GM19239 (cell line): ENCODE measurements around the gene GOLGA8M.
"Not testable (repeated sequence)": the region's sequence is repeated elsewhere in the genome, so short reads cannot be mapped to it uniquely, and the experiment has no call there.

Experiments used
- DNase-seq: peaks from one replicate; pipeline ENCODE4 v3.0.0; 2011; ENCODE audit warnings: low spot score; ENCODE audit not compliant: insufficient read length
- FAIRE-seq: peaks from 2 replicates; lab custom pipeline; 2011; peaks lifted over from hg19 to GRCh38; lab: Jason Lieb, UNC

Gene GOLGA8M

DNA sequence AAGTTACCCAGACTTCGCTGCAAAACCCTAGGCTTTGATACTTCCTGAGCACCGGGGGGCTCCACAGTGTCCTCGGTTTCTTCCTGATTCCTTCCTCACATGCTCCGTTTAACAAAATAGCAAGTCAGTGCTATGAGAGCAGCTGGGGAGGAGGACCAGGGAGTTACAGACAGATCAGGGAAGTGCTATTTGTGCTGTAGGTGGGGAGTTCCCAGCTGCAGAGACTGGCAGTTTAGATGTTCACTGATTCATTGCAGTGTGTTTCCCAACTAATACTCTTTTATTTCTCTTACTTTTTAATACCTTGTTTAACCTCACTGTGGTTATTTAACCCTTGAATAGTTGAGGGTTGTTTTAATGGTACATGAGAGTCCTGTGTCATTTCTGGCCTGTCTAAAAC, 45.8 kb downstream of the GOLGA8M start:
- not testable (repeated sequence) for DNase-seq, FAIRE-seq

DNA sequence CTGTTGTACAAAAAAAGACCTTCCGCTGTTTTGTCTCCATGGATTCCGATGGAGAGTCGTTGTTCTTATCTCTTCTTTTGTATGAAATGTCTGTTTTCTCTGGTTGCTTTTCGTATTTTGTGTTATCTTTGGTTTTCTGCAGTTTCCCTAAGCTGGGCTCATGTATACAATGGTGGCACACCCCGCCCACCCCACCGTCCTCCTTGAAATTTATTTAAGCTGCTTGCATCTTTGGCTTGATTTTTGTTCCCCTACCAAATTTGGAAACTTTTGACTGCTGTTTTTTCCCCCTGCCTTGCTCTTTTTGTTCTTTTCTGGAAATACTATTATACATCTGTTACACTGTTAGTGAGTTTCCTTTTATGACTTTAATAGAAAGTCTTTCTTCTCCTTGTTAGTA, 47.6 kb downstream of the GOLGA8M start:
- DNase-seq, FAIRE-seq: not testable (repeated sequence)

DNA sequence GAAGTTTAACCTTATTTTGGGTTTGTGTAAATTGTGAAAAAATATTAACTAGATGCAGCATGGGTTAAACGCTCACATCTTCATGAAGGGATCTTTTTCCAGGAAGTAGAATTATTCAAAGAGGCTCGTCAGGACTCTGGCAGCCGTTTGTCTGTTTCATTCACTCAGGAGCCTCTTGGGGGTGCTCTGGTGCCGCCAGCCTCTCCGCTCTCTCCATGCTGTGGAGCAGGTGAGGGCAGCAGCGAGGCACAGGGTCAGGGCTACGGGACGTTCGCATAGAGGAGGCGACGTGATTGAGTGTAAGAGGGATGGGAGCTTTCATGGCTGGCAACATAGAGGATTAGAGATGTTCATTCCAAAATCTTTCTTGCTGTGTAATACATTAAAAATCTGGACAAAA, 48.5 kb downstream of the GOLGA8M start:
- not testable (repeated sequence) for DNase-seq, FAIRE-seq

DNA sequence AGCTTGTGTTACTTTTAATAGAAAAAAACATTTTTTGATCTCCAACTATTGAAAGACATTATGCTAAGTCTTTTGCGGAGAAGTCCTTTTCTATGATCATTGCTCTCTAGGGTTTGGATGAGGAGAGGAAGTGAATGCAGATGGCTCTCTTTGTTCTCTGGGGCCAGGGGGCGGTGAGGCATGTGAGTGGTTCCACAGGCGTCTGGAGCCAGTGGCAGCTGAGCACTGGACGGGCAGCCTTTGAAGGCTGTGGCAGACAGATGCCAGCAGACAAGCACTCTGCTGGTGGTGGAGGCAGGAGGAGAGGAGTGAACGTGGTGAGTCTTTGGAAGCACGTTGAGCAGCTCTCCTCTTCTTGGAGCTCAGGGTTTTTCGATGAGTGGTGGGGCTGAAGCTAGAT, 51.5 kb downstream of the GOLGA8M start:
- not testable (repeated sequence) for FAIRE-seq, DNase-seq

DNA sequence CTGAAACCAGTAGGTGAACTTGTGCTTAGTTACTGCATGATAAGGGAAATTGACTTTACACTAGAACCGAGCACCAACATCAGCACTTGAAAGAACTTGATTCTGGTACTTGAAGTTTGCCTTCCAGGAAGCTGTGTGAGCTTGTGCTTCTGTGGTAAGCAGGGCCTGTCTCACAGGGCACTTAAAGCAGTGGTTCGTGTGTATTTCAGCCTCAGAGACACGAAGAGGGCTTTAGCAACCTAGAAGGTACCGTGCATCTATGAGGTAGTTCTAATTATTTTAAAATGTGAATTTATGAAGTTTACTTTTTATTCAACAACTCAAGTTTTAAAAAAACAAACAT, 56.2 kb downstream of the GOLGA8M start:
- not testable (repeated sequence) for DNase-seq, FAIRE-seq

DNA sequence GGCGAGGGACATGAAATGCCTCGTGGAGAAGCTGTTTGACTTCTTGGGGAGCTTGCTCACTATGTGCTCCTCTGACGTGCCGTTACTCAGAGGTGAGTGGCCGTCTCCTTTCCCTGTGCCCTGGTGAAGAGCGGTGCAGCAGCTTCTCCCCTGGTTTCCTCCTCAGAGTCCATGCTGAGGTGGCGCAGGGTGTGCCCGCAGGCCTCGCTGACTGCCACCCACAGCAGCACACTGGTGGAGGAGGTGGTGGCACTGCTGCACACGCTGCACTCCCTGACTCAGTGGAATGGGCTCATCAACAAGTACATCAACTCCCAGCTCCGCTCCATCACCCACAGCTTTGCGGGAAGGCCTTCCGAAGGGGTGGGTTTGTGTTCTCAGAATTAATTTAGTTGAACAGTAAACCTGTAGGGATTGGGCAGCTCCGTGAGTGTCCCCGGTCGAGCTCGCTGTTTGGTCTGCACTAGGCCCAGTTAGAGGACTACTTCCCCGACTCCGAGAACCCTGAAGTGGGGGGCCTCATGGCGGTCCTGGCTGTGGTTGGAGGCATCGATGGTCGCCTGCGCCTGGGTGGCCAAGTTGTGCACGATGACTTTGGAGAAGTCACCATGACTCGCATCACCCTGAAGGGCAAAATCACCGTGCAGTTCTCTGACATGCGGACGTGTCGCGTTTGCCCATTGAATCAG, 56.7 kb downstream of the GOLGA8M start:
- not testable (repeated sequence) for DNase-seq, FAIRE-seq

DNA sequence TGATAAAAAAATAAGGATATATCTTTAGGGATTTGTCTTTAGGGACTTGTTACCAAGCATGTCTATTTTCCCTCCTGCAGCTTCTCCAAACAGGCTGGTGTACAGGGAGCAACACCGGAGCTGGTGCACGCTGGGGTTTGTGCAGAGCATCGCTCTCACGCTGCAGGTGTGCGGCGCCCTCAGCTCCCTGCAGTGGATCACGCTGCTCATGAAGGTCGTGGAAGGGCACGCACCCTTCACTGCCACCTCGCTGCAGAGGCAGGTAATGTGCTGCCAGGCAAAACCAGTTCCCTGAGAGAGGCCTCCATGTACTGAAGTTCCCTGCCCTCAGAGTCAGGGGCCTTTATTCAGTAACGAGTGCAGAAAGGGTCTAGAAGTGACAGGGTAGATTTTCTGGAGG, 58.0 kb downstream of the GOLGA8M start:
- not testable (repeated sequence) for FAIRE-seq

DNA sequence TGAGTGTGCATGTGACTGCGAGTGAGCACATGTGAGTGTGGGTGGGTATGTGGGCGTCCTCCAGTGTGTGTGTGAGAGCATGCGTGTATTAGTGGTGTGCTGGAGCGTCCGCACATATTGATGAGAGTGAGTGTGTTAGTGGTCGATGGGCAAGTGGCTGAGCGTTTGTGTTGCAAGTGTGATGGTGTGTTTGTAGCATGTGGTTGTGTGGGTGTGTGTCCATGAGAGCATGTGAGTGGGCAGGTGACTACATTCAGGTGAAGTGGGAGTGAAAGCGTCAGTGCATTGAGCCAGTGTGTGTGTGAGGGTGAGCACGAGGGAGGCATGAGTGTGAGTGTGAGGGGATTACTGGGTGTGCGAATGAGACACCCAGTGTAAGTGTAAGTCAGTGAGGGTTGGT, 59.7 kb downstream of the GOLGA8M start:
- DNase-seq, FAIRE-seq: not testable (repeated sequence)

More for the DNA sequence above, 58.0 kb downstream of the GOLGA8M start:
- DNase-seq: not testable (repeated sequence)
